ENCODE results near the gene UNC5A.

DNA sequence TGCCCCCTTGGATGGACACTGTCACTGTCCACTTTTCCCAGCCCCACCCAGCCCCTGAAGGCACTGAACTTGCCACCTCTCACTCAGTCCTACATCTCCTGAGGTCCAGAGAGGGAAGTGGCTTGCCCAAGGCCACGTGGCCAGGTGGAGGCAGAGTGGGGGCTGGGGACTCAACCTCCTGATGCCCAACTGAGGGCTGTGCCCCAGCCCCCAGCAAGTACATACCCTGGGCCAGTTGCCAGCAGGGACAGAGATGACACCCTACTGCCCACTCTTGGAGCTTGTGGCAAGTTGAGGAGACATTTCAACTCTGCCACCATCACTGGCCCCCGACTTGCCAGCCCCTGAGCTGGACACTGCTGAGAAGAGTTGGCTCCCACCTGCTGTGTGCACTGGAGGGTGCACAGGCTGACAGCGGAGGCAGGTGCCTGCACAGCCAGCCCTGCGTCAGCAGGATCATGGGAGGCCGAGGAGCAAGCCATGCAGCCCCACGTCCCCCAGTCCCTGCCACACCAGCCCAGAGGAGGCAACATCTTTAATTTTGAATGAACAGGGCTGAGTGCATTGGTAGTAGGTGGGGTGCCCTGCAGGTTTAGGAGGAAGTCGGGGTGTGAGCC is 39.4 kb downstream of the UNC5A start:
- TF ChIP-seq, protein P1, sequence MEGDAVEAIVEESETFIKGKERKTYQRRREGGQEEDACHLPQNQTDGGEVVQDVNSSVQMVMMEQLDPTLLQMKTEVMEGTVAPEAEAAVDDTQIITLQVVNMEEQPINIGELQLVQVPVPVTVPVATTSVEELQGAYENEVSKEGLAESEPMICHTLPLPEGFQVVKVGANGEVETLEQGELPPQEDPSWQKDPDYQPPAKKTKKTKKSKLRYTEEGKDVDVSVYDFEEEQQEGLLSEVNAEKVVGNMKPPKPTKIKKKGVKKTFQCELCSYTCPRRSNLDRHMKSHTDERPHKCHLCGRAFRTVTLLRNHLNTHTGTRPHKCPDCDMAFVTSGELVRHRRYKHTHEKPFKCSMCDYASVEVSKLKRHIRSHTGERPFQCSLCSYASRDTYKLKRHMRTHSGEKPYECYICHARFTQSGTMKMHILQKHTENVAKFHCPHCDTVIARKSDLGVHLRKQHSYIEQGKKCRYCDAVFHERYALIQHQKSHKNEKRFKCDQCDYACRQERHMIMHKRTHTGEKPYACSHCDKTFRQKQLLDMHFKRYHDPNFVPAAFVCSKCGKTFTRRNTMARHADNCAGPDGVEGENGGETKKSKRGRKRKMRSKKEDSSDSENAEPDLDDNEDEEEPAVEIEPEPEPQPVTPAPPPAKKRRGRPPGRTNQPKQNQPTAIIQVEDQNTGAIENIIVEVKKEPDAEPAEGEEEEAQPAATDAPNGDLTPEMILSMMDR (IDR thresholded peaks at IDR 0.05): no peak
- TF ChIP-seq POLR2A (IDR thresholded peaks at IDR 0.05): no peak

All from uterus (tissue), 2 donors.